ENCODE data around the gene ALDH1A1.

- TF ChIP-seq TEAD4 (IDR thresholded peaks at IDR 0.05; ENCODE audit: borderline replicate concordance, insufficient read depth) (no peak), EZH2phosphoT487 (IDR thresholded peaks at IDR 0.05; ENCODE audit: borderline replicate concordance, low read depth) (no peak), FOXJ3 (CRISPR knock-in tag; IDR thresholded peaks at IDR 0.05) (no peak), RFX5 (IDR thresholded peaks at IDR 0.05; ENCODE audit: low read length) (no peak), RCOR1 (IDR thresholded peaks at IDR 0.05; ENCODE audit: low read length) (no peak), TAF1 (IDR thresholded peaks at IDR 0.05; ENCODE audit: borderline replicate concordance, low read depth, low read length) (no peak)
- TF ChIP-seq, protein P1, sequence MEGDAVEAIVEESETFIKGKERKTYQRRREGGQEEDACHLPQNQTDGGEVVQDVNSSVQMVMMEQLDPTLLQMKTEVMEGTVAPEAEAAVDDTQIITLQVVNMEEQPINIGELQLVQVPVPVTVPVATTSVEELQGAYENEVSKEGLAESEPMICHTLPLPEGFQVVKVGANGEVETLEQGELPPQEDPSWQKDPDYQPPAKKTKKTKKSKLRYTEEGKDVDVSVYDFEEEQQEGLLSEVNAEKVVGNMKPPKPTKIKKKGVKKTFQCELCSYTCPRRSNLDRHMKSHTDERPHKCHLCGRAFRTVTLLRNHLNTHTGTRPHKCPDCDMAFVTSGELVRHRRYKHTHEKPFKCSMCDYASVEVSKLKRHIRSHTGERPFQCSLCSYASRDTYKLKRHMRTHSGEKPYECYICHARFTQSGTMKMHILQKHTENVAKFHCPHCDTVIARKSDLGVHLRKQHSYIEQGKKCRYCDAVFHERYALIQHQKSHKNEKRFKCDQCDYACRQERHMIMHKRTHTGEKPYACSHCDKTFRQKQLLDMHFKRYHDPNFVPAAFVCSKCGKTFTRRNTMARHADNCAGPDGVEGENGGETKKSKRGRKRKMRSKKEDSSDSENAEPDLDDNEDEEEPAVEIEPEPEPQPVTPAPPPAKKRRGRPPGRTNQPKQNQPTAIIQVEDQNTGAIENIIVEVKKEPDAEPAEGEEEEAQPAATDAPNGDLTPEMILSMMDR (IDR thresholded peaks at IDR 0.05) = no peak
Observed at GRCh38 chr9:72884508-72884907, 68.3 kb downstream of the ALDH1A1 start.
